HFFc6 (cell line): ENCODE data around the gene ERN1. TPM values are rescaled to one million over a fixed set of nuclear protein-coding genes. Genes with fewer than 3 reads are reported as not detected.

Experiments
- DNase-seq: peaks from one replicate; pipeline ENCODE4 v3.0.0-alpha.2; 2018
- H3K27ac Mint-ChIP-seq: 2 replicates; pipeline ENCODE4 v1.8.0; 2020; ENCODE audit warnings: mild to moderate bottlenecking, mixed read lengths
- H3K27me3 Mint-ChIP-seq: 2 replicates; pipeline ENCODE4 v1.8.0; 2021; ENCODE audit warnings: mild to moderate bottlenecking, moderate library complexity, mixed read lengths; ENCODE audit not compliant: insufficient read depth
- H3K36me3 Mint-ChIP-seq: 2 replicates; pipeline ENCODE4 v1.8.0; 2021; ENCODE audit warnings: low read depth, mixed read lengths
- H3K4me1 Mint-ChIP-seq: 2 replicates; pipeline ENCODE4 v1.8.0; 2020; ENCODE audit warnings: low read depth, mixed read lengths
- H3K4me3 Mint-ChIP-seq: 2 replicates; pipeline ENCODE4 v1.8.0; 2020; ENCODE audit warnings: mild to moderate bottlenecking, moderate library complexity, mixed read lengths
- H3K9me3 Mint-ChIP-seq: 2 replicates; pipeline ENCODE4 v1.8.0; 2020; ENCODE audit warnings: mild to moderate bottlenecking, mixed read lengths
- CTCF ChIP-seq: fragments of 200-600 bp; sonication (generic); IDR thresholded peaks from 2 replicates; pipeline ENCODE4 v1.5.0; 2021; ENCODE audit warnings: antibody characterized with exemption, mild to moderate bottlenecking
- total RNA-seq, 6 experiments: library from RNA; stranded (reverse); fragmentation: NEBNext Ultra II Directional; extraction: Animal tissue kit (Norgen Biotek cat#: 25700); gene quantifications; 2 replicates in 1 of 6; 3 replicates in 5 of 6; pipeline ENCODE4 v1.2.3, GENCODE V29; 2021

ERN1 gene
- total RNA-seq, 6 experiments from 2014 or later, result 6.8 to 12.8 (median 7.9) TPM

GRCh38 chr17:64058621-64059020 lies 71.3 kb downstream of the ERN1 start:
- H3K27ac Mint-ChIP-seq, result no peak overlapping the region
- H3K36me3 Mint-ChIP-seq, result peaks cover 21% of the 10 kb centered on the region
- no peaks in the 10 kb centered on the region for H3K9me3 Mint-ChIP-seq
- H3K4me3 Mint-ChIP-seq, result no peak overlapping the region
- DNase-seq, result no peak
- no peak for TF ChIP-seq CTCF
- H3K27me3 Mint-ChIP-seq, result peaks cover 1% of the 10 kb centered on the region; the same call in 1 of the 2 replicates
- peaks cover 21% of the 10 kb centered on the region for H3K4me1 Mint-ChIP-seq

GRCh38 chr17:64057701-64058263 lies 72.2 kb downstream of the ERN1 start:
- DNase-seq, result peak; percentile 5
- Mint-ChIP-seq H3K4me3 (no peak overlapping the region), H3K27ac (no peak overlapping the region), H3K9me3 (no peaks in the 10 kb centered on the region), H3K4me1 (peaks cover 21% of the 10 kb centered on the region), H3K27me3 (peaks cover 1% of the 10 kb centered on the region; the same call in 1 of the 2 replicates), H3K36me3 (peaks cover 26% of the 10 kb centered on the region)
- no peak for TF ChIP-seq CTCF

- Mint-ChIP-seq H3K9me3 (no peaks in the 10 kb centered on the region), H3K27me3 (peaks cover 1% of the 10 kb centered on the region; the same call in 1 of the 2 replicates), H3K4me1 (peaks cover 20% of the 10 kb centered on the region), H3K36me3 (peaks cover 30% of the 10 kb centered on the region), H3K27ac (no peak overlapping the region), H3K4me3 (no peak overlapping the region)
- DNase-seq, result no peak
- TF ChIP-seq CTCF, result no peak
Measured at GRCh38 chr17:64056269-64057005, 73.5 kb downstream of the ERN1 start.

- Mint-ChIP-seq H3K36me3 (peaks cover 32% of the 10 kb centered on the region), H3K9me3 (no peaks in the 10 kb centered on the region), H3K4me1 (peaks cover 15% of the 10 kb centered on the region; the same call in 1 of the 2 replicates), H3K27ac (no peak overlapping the region), H3K4me3 (no peak overlapping the region), H3K27me3 (peaks cover 1% of the 10 kb centered on the region; the same call in 1 of the 2 replicates)
- no peak for DNase-seq
- TF ChIP-seq CTCF, result peak; percentile 27; the same call in 1 of the 2 replicates
Measured at GRCh38 chr17:64055183-64056142, 74.5 kb downstream of the ERN1 start.

GRCh38 chr17:64054304-64054703 lies 75.6 kb downstream of the ERN1 start:
- TF ChIP-seq CTCF, result no peak
- Mint-ChIP-seq H3K36me3 (peaks cover 25% of the 10 kb centered on the region), H3K4me3 (no peak overlapping the region), H3K27ac (no peak overlapping the region), H3K4me1 (peaks cover 15% of the 10 kb centered on the region; the same call in 1 of the 2 replicates), H3K27me3 (no peaks in the 10 kb centered on the region), H3K9me3 (no peaks in the 10 kb centered on the region)
- DNase-seq, result no peak
